GM18508 (cell line): ENCODE data around the gene CDHR3.

ENCODE experiments used
- ATAC-seq: cut with Tn5 transposase; IDR thresholded peaks from one replicate; pipeline ENCODE4 v1.9.1; 2021; ENCODE audit warnings: moderate number of reproducible peaks; ENCODE audit not compliant: insufficient read depth, unreplicated experiment

CDHR3 gene

GRCh38 chr7:106021151-106022067, 58.3 kb downstream of the CDHR3 start:
- ATAC-seq, result no peak

GRCh38 chr7:106022193-106022821, 59.2 kb downstream of the CDHR3 start:
- ATAC-seq, result no peak

- ATAC-seq, result no peak
These were observed 60.6 kb downstream of the CDHR3 start for GRCh38 chr7:106023369-106024322.

- ATAC-seq, result no peak
These were observed 63.0 kb downstream of the CDHR3 start for GRCh38 chr7:106026101-106026500.

GRCh38 chr7:106029451-106029850, 66.4 kb downstream of the CDHR3 start:
- no peak for ATAC-seq

- no peak for ATAC-seq
These were observed 66.9 kb downstream of the CDHR3 start for GRCh38 chr7:106029941-106030340.

- no peak for ATAC-seq
These were observed 68.4 kb downstream of the CDHR3 start for GRCh38 chr7:106031300-106032035.

- ATAC-seq, result no peak
These were observed 69.2 kb downstream of the CDHR3 start for GRCh38 chr7:106032295-106032694.

- no peak for ATAC-seq
These were observed 70.7 kb downstream of the CDHR3 start for GRCh38 chr7:106033735-106034134.

- no peak for ATAC-seq
These were observed 71.3 kb downstream of the CDHR3 start for GRCh38 chr7:106034383-106034782.

- no peak for ATAC-seq
These were observed 72.5 kb downstream of the CDHR3 start for GRCh38 chr7:106035568-106035967.

GRCh38 chr7:106036004-106036403, 72.9 kb downstream of the CDHR3 start:
- no peak for ATAC-seq

GRCh38 chr7:106037489-106038176, 74.6 kb downstream of the CDHR3 start:
- ATAC-seq, result no peak

- no peak for ATAC-seq
These were observed 75.2 kb downstream of the CDHR3 start for GRCh38 chr7:106038289-106038688.

GRCh38 chr7:106038916-106039315, 75.9 kb downstream of the CDHR3 start:
- no peak for ATAC-seq

- ATAC-seq, result no peak
These were observed 76.5 kb downstream of the CDHR3 start for GRCh38 chr7:106039486-106040060.

- no peak for ATAC-seq
These were observed 78.2 kb downstream of the CDHR3 start for GRCh38 chr7:106041140-106041717.

GRCh38 chr7:106042196-106042611, 79.1 kb downstream of the CDHR3 start:
- ATAC-seq, result no peak

GRCh38 chr7:106045139-106045538, 82.1 kb downstream of the CDHR3 start:
- no peak for ATAC-seq
